HG03159 (cell line): ENCODE data around the gene HSPA1A.
"Not testable (repeated sequence)": the region's sequence is repeated elsewhere in the genome, so short reads cannot be mapped to it uniquely, and the experiment has no call there.

Experiments
- ATAC-seq: cut with Tn5 transposase; IDR thresholded peaks from one replicate; pipeline ENCODE4 v1.9.1; 2021; ENCODE audit warnings: mild to moderate bottlenecking, moderate library complexity; ENCODE audit not compliant: unreplicated experiment

Gene HSPA1A

DNA sequence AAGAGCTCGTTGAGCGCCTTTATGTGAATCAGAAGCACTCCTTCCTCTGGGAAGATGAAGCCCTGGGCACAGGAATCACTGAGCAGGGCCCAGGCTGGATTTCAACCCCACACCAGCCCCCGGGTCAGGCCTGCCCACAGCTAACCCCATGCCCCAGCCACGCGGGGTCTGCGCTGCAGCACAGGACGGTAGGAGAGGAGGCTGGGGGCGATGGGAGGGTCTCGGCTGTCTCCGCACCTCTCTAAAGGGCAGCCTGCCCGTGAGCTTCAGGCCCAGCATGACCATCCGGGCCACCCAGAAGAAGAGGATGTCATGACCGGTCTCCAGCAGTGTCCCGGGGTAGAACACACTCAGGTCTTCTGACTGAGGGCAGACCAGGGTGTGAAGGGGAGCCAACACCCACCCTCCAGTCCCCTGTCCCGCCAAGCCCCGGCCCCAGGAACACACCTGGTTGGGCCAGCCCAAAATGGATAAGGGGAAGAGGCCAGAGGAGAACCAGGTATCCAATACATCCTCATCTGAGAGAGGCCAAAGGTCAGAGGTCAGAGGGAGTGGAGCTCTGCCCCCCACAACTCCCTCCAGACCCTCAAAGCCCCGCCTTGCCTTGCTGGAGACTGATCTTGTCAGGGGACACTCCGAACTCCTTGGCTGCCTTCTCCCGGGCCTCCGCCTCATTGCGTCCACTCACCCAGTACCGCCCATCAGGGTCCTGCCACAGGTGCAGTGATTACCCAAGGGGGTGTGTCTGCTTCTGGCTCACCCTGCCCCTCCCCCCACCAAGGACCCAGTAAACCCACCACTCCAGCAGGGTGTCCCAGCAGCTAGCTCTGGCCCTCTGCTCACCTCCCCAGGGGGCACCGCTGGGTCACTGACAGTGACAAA lies 33.9 kb upstream of the HSPA1A start:
- no peak for ATAC-seq

DNA sequence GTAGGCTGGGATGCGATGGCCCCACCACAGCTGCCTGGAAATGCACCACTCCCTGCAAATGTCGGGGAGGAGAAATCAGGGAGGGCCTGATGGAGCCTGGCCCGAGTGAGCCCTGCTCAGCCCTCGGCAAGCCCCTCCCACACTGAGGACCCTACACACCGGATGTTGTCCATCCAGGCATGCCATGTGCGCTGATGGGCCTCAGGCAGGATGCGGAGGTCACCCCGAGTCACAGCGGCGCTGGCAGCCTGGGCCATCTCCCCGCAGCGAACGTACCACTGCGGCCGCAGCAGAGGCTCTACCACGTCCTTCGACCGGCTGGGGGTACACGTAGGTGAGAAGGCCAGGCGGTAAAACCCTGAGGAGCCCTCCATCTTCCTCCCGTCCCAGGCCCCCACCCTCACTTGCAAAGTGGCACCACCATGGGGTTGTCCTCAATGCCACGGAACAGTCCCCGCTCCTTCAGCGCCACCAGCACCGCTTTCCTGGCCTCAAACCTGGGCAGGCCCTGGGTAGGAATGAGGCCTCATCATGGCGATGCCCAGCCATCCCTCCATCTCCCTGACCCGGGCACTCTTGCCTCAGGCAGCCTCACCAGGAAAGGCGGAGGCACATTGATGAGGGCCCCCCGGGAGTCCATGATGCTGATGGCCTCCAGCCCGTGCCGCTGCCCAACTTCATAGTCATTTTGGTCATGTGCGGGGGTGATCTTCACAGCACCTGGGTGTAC lies 33.1 kb upstream of the HSPA1A start:
- ATAC-seq: no peak

DNA sequence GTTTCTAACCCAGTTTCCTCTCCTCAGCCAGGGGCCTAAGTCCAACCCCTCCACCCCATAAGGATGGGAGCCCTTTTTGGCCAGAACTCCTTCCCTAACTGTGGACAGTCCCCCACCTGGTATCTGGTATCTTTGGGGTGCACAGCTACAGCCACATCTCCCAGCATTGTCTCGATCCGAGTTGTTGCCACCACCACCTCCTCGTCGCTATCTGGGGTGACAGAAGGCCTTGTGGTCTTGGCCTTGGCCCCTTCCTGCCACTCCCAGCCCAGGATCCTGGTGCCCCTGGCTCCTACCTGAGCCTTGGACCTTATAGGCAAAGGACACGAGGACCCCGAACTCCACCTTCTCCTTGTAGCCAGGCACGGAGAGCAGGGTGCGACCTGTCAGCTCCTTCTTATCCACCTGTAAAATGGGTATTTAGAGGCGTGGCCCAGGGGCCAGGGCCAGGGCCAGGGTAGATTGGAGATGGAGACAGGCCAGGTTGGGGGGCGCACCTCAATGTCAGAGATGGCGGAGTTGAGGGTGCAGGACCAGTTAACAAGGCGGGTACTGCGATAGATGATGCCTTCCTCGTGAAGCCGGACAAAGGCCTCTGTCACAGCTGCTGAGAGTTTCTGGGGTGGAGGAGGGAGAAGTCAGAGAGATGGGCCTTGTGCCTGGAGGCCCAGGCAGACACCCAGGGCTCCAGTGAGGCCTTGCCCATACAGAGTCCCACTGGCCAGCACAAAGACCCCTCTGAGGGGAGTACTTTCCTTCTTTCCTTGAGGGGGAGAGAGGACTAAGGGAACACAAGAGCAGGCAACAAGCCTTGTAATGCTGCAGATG lies 31.0 kb upstream of the HSPA1A start:
- no peak for ATAC-seq

DNA sequence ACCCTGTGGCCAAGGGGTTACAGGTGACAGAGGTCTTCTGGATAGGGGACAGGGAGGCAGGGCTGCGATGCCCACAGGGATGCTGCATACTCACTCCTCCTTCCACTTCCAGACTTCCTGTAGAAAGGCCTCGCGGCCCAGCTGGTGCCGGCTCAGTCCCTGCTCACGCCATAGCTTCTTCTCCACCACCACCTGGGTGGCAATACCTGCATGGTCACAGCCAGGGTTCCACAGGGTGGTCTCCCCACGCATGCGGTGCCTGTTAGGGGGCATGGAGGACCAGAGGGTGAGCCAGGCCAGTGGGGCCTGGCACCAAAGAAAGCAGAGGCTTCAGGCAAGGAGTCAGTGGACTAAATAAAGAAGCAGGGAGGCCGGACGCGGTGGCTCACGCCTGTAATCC lies 29.9 kb upstream of the HSPA1A start:
- ATAC-seq: no peak

DNA sequence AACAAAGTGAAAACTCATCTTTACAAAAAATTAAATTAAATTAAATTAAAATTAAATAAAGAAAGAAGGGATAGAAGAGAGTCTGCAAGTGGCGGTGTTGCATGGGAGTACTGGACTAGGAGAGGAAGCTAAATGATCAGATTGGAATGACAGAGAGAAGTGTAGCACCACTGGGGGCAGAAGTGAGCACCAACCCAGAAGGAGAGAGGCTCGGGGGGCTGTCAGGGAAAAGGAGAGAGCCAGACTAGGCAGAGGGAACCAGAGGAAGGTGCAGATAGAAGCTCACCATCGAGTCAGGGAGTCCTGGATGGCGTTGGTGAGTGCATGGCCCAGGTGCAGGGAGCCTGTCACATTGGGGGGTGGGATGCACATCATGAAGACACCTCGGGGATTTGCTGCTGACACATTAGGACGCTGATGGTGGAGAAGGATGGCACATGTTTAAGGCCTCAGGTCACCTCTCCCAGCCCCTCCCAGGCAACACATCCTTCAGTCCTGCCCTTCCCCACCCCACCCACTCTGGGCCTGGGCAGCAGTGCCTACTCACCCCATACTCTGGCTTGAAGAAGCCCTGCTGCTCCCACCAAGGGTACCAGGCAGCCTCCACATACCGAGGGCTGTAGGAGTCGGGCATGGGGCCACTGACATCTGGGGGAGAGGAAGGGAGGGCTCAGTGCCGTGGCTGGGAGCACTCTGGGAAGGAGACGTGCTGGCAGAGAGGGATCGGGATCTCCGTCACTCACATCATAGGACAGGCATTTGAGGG lies 23.8 kb upstream of the HSPA1A start:
- ATAC-seq: no peak

DNA sequence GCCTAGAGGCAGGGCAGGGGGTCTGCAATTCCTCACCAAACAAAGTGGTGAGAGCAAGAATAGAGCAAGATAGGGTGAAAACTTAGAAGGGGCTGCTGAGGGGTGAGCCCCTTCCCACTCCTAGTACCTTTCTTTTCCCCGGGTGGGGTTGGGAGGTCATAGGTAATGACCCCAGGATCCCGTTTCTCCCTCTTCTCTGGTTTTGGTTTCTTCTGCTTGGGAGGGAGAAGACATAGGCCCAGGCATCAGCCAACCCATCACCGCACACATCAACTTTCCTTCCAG lies 23.3 kb upstream of the HSPA1A start:
- no peak for ATAC-seq

DNA sequence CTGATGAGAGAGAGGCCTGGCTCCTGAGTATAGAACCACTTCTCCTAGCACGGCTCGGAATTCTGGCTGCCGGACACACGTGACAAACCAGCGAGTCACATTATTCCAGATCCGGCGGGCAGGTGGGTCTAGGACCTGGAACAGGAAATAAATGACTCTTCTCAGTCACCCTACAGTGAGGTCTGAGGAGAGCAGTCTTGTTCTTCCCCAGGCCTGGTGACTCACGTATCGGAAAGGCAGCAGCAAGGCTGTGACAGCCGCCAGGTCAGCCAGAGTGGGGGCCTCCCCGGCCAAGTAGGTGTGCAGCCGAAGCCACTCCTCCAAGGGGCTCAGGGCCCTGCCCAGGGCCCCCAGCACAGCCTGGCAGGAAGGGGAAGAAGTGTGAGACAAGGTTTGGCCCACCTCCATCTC lies 22.6 kb upstream of the HSPA1A start:
- no peak for ATAC-seq

DNA sequence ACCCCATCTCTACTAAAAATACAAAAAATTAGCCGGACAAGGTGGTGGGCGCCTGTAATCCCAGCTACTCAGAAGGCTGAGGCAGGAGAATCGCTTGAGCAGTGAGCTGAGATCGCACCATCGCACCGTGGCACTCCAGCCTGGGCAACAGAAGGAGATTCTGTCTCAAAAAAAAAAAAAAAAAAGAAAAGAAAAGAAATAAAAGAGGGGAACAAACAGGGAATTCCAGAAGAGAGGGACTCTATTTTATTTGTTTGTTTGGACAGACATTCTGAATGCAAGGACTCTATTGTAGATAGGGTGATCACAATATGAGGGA lies 21.5 kb upstream of the HSPA1A start:
- not testable (repeated sequence) for ATAC-seq

DNA sequence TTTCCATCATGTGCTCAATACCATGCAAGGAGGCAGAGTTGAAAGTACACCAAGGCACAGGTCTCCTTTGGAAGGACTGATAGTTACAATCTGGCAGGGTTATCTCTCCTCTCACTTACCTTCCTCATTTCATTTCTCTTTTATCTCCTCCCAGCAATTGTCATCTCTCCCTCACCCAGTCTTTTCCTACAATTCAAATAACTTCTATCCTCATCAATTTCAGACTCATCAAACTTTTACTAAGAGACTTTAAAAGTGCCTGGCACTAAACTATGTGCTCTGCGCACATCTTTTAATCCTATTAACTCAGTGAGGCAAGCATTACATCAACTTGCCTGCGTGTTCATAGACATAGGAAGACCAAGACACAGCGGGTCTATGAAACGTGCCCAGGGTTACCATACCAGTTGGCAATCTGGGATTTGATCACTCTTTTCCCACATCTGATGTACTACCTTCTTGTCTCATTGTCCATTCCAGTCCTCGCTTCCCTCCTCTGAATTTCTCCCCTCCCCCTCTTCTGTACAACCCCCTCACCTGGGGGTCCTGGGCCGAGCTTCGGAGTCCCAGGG lies 21.0 kb upstream of the HSPA1A start:
- ATAC-seq: no peak

DNA sequence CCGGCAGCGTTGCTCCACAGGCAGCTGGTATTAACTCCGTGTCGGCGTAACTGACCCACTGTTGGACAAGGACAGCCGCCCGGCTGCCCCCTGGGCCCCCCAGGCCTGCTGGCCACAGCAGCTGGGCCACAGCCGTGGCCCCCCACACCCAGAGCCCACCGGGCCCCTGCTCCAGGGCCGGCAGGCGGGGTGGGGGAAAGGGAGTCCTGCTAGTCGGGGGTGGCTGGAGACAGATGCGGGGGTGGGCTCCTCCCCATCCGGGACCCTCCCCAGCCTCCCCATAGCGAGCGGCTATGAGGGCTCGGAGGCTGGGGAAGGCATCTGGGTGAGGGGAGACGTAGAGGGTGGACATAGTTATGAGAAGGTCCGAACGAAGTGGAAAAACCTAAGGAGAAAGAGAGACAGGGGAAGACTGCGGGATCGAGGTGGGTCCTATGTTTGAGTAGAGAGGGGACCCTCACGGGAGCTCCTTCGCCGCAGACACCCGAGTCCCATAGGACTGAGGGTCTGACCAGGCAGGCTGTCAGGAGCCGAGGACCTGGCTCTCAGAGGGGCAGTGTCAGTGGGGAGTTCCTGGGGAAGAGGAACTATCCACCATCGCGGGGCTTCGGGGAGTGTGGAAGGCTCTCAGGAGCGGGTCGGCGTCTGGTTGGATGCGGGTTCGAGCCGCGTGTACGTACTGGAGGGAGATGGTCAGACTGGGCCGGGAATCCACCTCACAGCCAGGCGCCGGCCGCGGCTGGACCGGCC lies 20.3 kb upstream of the HSPA1A start:
- ATAC-seq: no peak

DNA sequence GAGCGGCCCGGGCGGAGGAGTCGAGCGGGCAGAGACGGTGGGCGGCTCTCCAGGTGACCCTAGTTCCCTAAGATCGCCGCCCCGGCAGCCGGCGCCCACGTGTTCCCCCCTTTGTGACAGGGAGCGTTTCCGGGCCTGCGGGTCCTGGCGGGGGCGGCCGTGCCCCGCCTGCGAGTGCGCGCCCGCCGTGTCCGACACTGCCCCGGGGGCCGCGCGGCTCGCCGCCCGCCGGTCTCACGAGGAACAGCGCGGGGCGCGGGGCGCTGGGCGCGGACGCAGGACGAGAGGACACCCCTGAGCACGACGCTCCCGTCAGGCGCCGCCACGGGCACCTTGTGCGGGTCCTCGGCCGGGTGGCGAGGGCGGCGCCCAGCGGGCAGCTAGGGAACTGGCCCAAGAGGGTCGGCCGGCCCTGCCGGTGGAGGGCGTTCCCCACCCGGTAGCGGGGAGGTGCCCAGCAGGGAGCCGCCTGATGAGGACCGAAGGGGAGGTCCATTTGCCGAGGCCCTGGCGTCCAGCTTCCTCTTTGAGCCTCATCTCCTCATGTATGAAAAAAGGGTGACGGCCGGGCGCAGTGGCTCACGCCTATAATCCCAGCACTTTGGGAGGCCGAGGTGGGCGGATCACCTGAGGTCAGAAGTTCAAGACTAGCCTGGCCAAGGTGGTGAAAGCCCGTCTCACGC lies 19.6 kb upstream of the HSPA1A start, which contains the start of gene VARS1:
TSS of gene VARS1 (minus strand) at position 137 of the 683 bp plus-strand sequence. CDS start 535 bp downstream, outside the sequence.
- ATAC-seq: peak; percentile 74

DNA sequence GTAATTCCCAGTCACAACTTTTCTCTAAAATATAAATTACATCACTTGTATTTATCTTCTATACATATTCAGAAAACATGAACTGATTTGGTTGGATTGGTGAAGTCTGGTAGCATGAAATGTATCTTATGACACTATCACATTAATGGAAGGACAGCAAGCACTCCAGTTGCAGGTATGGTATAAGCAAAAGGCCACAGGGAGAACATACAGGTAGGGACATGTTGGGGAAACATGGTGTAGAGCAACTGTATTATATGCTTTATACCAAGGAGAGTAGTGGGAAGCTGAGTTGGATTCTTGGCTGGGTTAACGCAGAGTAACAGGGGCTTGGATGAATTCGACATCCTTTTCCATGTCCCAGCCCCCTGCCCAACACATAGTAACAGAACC lies 18.4 kb upstream of the HSPA1A start:
- no peak for ATAC-seq

DNA sequence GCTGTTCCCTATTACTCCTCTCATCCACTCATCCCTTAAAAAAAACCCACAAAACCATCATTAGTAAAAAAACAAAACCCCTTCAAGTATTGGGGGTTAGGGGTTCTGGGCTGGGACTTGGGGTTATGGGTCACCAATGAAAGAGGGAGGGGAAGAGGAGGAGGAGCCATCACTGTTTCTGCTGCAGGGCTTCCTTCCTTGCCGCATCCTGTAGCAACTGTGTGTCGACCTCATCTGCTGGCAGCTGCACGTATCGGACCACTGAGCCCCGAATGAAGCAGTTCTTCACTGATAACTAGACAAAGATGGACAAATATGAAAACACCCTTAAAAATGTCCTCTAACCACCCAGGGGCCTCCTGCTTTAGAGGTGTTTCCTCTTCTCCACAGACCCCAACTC lies 17.8 kb upstream of the HSPA1A start:
- no peak for ATAC-seq

DNA sequence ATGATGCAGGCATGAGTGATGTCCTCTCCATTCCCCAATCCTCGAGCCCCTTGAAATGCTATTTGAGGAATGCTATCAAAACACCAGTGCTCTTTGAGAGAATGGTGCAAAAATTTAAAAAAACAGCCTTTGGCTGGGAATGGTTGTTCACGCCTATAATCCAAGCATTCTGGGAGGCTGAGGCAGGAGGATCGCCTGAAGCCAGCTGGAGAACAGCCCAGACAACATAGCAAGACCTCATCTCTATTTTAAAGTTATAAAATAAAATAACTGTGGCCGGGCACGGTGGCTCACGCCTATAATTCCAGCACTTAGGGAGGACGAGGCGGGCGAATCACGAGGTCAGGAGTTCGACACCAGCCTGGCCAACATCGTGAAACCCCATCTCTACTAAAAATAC lies 15.6 kb upstream of the HSPA1A start:
- ATAC-seq: no peak

DNA sequence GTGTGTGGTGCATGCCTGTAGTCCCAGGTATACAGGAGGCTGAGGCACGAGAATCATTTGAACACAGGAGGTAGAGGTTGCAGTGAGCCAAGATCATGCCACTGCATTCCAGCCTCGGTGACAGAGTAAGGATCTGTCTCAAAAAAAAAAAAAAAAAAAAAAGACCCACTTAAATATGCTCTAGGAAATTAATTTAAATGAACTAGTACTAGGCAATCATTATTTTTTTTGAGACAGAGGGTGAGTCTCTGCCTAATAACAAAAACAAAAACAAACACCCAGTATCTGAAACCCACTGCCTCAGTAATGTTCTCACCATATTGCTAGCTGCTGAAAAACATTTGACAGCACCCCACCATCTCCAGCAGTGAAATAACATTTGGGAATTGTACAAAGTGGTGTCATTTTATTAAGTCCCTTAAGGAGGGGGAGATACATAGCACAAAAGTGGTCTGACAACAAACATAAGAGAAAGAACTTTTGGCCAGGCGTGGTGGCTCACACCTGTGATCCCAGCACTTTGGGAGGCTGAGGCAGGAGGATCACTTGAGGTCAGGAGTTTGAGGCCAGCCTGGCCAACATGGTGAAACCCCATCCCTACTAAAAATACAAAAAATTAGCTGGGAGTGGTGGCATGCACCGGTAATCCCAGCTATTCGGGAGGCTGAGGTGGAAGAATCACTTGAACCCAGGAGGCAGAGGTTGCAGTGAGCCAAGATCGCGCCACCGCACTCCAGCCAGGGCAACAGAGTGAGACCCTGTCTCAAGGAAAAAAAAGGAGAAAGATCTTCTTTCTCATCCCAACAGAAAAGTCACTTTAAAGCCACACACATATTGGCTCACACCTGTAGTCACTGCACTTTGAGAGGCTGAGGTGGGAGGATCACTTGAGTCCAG lies 14.1 kb upstream of the HSPA1A start:
- ATAC-seq: not testable (repeated sequence)

DNA sequence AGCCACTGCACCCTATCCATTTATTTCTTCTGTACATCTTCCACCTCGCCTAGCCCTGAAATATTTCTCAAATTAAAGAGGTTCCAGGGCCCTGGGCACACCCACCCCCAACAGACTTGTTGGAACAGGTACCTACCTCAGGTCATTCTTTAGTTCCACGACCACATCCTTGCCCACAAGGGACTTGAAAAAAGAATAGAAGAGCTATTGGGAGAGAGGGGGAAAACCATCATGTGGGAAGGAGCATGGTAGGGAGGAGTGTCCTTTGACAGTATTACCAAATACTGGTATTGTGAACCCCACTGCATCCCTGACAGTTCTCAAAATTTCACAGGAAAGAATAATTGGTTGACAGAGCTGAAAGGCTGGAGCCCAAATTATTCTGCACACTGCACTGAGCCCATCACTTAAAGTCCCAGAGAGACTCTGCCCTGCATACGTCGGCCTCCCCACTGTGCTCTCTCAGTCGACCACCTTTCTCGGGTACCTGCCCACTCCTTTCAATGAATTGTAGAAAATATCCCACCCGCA lies 9.3 kb upstream of the HSPA1A start:
- peak; percentile 16 for ATAC-seq

DNA sequence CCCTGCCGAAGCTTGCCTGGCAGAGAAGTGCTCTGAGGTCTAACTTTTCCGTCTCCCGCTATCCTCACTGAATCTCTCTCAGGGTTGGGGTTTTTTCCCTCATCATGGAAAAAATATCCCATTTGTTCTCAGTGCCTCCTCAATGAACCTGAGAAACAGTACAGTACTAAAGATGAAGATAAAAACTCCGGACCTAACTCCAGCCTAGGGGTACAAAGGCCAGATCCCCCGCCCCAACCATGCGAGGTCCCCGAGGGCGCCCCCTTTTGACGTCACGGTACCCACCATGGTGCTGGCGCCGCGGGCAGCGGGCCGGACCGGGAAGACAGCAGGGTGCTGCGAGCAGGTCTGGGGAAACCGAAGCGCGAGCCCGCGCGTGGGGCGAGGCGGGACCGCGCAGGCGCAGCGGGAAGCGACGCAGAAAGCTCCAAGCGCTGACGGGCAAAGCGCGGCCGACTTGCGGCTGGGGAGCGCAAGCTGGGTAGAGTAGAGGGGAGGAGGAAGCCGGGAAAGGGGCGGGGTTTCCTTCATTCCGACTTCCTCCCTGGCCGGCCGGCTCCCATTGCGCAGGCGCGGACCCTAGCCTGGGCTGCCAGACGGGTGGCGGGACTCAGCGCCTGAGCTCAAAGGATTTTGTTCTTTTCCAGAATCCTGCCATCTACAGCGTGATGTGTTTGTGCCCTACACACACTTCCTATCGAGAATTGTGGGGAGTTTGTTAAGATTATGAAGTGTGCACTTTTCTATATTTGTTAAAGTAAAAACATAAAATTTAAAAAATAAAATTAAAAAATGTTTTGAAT lies 8.7 kb upstream of the HSPA1A start, which contains the start of gene LSM2:
TSS of gene LSM2 (minus strand) at position 497 of the 803 bp plus-strand sequence. CDS start at position 288, 209 bp downstream.
- ATAC-seq: peak; percentile 87
